ENCODE data around the gene WDR11. TPM values are rescaled to one million over a fixed set of nuclear protein-coding genes. Genes with fewer than 3 reads are reported as not detected.

The WDR11 gene
- total and polyA plus RNA-seq, 8 donors = 47.8 to 89.7 (median 79.9) TPM

DNA sequence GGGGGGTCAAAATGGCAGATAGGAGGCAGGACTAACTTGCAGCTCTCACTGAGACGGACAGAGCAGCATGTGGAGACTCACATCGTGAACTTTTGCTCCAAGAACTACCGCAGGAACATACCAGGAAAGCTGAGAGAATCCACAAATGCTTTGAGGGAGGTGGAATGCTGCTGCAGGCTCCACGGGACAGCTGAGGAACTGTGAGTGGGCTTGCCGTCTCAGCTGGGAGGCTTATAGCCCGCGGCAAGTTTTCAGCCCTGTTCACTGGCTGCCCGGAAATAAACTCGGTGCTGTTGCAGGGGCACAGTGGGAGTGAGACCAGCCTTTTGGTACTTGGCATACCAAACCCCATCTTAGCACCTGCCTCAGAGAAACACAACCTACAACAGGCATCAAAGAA is 19.1 kb upstream of the WDR11 start:
- H3K9me3 ChIP-seq = no peaks in the 10 kb centered on the region
- intact Hi-C loops (cut with DNase I) = no loop called here
- H3K27ac ChIP-seq = no peak overlapping the region
- no peaks in the 10 kb centered on the region for H3K36me3 ChIP-seq
- TF ChIP-seq, protein P1, sequence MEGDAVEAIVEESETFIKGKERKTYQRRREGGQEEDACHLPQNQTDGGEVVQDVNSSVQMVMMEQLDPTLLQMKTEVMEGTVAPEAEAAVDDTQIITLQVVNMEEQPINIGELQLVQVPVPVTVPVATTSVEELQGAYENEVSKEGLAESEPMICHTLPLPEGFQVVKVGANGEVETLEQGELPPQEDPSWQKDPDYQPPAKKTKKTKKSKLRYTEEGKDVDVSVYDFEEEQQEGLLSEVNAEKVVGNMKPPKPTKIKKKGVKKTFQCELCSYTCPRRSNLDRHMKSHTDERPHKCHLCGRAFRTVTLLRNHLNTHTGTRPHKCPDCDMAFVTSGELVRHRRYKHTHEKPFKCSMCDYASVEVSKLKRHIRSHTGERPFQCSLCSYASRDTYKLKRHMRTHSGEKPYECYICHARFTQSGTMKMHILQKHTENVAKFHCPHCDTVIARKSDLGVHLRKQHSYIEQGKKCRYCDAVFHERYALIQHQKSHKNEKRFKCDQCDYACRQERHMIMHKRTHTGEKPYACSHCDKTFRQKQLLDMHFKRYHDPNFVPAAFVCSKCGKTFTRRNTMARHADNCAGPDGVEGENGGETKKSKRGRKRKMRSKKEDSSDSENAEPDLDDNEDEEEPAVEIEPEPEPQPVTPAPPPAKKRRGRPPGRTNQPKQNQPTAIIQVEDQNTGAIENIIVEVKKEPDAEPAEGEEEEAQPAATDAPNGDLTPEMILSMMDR (IDR thresholded peaks at IDR 0.05) = no peak
- DNase-seq = no peak
- H3K27me3 ChIP-seq = no peaks in the 10 kb centered on the region
- ATAC-seq = no peak
- no peak overlapping the region for H3K4me3 ChIP-seq
- no peaks in the 10 kb centered on the region for H3K4me1 ChIP-seq

DNA sequence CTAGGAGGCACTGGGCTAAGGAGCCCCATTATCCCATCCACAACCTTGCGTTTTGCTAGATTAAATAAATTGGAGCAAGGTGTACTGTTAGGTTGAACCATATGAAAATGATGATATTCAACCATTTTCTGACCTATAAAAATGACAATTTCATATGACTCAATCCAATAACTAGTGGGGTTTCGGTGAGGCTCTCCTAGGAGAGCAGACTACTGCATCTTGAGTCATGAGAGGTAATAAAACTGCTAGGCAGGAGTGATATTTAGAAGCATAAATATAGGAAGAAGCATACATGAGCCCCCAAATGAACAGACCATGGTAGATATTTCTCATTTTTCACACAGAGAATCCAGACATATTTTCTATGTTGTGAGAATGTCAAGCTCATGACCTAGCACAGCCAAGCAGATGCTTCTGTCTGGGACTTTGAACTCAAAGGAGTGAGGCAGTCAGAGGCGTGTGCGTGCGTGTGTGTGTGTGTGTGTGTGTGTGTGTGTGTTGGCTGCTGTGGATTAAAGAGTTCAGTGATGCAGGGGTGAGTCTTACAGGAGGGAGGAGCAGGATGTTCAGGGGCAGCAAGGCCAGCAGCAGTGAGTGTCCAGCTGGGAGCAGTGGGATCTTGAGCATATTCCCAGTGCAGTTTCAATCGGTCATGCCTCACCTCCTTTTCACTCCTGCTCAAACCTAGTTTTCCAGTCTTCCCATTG is 17.8 kb upstream of the WDR11 start:
- Histone ChIP-seq H3K36me3 (no peaks in the 10 kb centered on the region), H3K27me3 (no peaks in the 10 kb centered on the region), H3K4me3 (no peak overlapping the region), H3K27ac (no peak overlapping the region), H3K4me1 (no peaks in the 10 kb centered on the region), H3K9me3 (no peaks in the 10 kb centered on the region)
- TF ChIP-seq, protein P1 (IDR thresholded peaks at IDR 0.05) = no peak
- intact Hi-C loops (cut with DNase I) = no loop called here
- ATAC-seq = no peak
- no peak for DNase-seq

DNA sequence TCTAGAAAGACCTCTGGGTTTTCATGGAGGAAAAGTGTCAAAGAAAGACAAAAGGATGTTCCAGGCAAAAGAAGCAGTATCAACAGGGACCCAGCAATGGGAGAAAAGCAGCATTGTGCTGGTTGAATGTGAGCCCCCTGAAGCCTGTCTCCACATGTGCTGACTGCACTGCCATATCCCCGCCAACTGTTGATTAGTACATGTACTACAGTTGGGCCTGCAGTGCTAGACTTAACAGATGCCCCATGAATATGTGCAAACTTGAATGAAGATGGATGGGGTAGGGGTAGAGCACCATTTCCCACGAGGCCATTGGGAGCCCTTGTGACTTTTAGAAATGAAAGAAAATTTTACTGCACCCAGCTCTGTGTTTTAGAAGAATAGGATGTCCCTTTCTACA is 15.6 kb upstream of the WDR11 start:
- DNase-seq = no peak
- H3K27me3 ChIP-seq = no peaks in the 10 kb centered on the region
- H3K36me3 ChIP-seq = no peaks in the 10 kb centered on the region
- H3K9me3 ChIP-seq = no peaks in the 10 kb centered on the region
- no peaks in the 10 kb centered on the region for H3K4me1 ChIP-seq
- ATAC-seq = no peak
- TF ChIP-seq, protein P1 (IDR thresholded peaks at IDR 0.05) = no peak
- no peak overlapping the region for H3K4me3 ChIP-seq
- intact Hi-C loops (cut with DNase I) = no loop called here
- no peak overlapping the region for H3K27ac ChIP-seq

DNA sequence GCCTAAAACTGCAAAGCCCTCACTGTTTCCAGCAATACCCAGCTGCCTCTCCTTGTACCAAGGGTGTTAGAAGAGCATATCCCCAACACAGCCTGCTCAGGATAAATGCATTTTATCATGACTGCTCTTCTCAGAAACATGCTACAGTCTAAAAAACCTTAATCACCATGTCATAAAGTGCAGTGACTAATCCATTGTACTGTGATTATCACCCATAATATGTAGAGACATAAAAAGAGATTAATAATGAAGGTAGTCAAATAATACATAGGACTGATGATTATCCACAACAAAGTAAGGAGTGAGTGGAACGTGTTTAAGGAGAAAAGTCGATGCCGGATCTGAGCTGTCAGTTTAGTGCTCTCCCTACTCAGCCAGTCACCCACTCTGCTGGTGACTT is 12.2 kb upstream of the WDR11 start:
- H3K4me1 ChIP-seq = no peaks in the 10 kb centered on the region
- no peaks in the 10 kb centered on the region for H3K36me3 ChIP-seq
- no peak for ATAC-seq
- H3K27me3 ChIP-seq = no peaks in the 10 kb centered on the region
- no peak overlapping the region for H3K4me3 ChIP-seq
- no peak overlapping the region for H3K27ac ChIP-seq
- H3K9me3 ChIP-seq = no peaks in the 10 kb centered on the region
- intact Hi-C loops (cut with DNase I) = no loop called here
- TF ChIP-seq, protein P1 (IDR thresholded peaks at IDR 0.05) = no peak
- DNase-seq = no peak

DNA sequence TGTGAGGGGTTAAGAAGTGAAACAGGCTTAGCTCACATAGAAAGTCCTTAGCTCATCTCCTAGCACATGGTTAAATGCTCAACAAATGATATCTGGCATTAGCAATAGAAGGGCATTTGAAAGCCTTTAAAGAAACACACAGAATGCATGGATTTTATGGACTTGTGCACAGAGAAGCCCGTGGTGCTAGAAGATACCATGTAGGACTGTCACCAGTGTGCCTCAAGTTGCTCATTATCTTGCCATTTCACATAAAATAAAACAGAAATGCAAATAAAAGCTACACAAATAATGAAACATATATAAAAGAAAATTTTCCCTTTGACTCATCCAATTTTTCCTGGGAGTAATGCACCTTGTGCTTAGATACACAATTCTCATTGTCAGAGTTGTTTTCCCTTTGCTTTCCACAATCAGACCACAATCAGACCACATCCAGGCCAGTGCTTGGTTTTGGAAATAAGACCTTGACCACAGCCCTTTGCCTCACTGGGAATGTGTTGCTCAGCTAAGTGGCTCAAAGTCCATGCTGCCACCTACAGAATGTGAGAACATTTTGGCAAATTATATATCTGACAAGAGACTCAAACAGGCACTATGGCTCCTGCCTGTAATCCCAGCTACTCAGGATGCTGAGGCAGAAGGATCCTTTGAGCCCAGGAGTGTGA is 9.5 kb upstream of the WDR11 start:
- H3K4me3 ChIP-seq = no peak overlapping the region
- intact Hi-C loops (cut with DNase I) = no loop called here
- H3K27me3 ChIP-seq = no peaks in the 10 kb centered on the region
- TF ChIP-seq, protein P1 (IDR thresholded peaks at IDR 0.05) = no peak
- H3K9me3 ChIP-seq = no peaks in the 10 kb centered on the region
- H3K27ac ChIP-seq = no peak overlapping the region
- no peak for ATAC-seq
- no peaks in the 10 kb centered on the region for H3K36me3 ChIP-seq
- DNase-seq = no peak
- H3K4me1 ChIP-seq = no peaks in the 10 kb centered on the region

Measured in left lung (tissue), 10 donors.